A673 (cell line): ENCODE results near the gene ALDH1B1. TPM values are rescaled to one million over a fixed set of nuclear protein-coding genes. Genes with fewer than 3 reads are reported as not detected.

ENCODE experiments used
- BruUV-seq: library from RNA; stranded (reverse); fragments of 400-500 nt; replicated peaks from 2 replicates; lab custom pipeline; 2021; lab: Mats Ljungman, UMichigan
- CTCF ChIA-PET: fragments of 300-600 bp; sonication (Branson Sonifier 250); formaldehyde crosslinking; loops from one replicate; lab custom pipeline; 2022; ENCODE audit warnings: antibody characterized with exemption; lab: Charles Lee
- POLR2A ChIA-PET: fragments of 300-600 bp; sonication (Branson Sonifier 250); formaldehyde crosslinking; loops from one replicate; lab custom pipeline; 2022; ENCODE audit warnings: antibody characterized with exemption; ENCODE audit not compliant: low non-redundant PET; lab: Charles Lee
- DNase-seq: peaks from one replicate; pipeline ENCODE4 v3.0.0-alpha.2; 2015; ENCODE audit warnings: low spot score
- H3K27ac ChIP-seq: fragments of 200-600 bp; sonication (generic); 2 replicates; pipeline ENCODE4 v1.5.1; 2016; ENCODE audit warnings: mixed run types, low read depth, mild to moderate bottlenecking, mixed read lengths, antibody characterized with exemption, low read length; ENCODE audit not compliant: poor library complexity, severe bottlenecking
- H3K27me3 ChIP-seq: fragments of 200-600 bp; sonication (generic); replicated peaks from 2 replicates; pipeline ENCODE4 v1.6.1; 2017; ENCODE audit warnings: mixed run types, low read depth, mild to moderate bottlenecking, mixed read lengths, antibody characterized with exemption, low read length; ENCODE audit not compliant: insufficient read depth, poor library complexity
- H3K36me3 ChIP-seq: fragments of 200-600 bp; sonication (generic); 2 replicates; pipeline ENCODE4 v1.6.1; 2016; ENCODE audit warnings: mixed run types, mild to moderate bottlenecking, mixed read lengths, antibody characterized with exemption, low read length; ENCODE audit not compliant: insufficient read depth, poor library complexity, severe bottlenecking
- H3K4me1 ChIP-seq: fragments of 200-600 bp; sonication (generic); 2 replicates; pipeline ENCODE4 v1.6.1; 2017; ENCODE audit warnings: mixed run types, mild to moderate bottlenecking, mixed read lengths, antibody characterized with exemption, low read length; ENCODE audit not compliant: insufficient read depth, poor library complexity, severe bottlenecking
- H3K4me3 ChIP-seq: fragments of 200-600 bp; sonication (generic); 2 replicates; pipeline ENCODE4 v1.5.1; 2016; ENCODE audit warnings: low read depth, mixed run types, mild to moderate bottlenecking, mixed read lengths, low read length; ENCODE audit not compliant: poor library complexity, severe bottlenecking
- H3K9me3 ChIP-seq: fragments of 200-600 bp; sonication (generic); 2 replicates; pipeline ENCODE4 v1.6.1; 2016; ENCODE audit warnings: mixed run types, low read depth, mild to moderate bottlenecking, mixed read lengths, antibody characterized with exemption, low read length; ENCODE audit not compliant: poor library complexity, severe bottlenecking
- CTCF ChIP-seq: fragments of 300-800, 200-600 bp; sonication (generic); conservative IDR thresholded peaks from 2 replicates; pipeline ENCODE4 v1.5.1; 2017; ENCODE audit warnings: low read depth, mild to moderate bottlenecking, antibody characterized with exemption, low read length, moderate library complexity, mixed read lengths
- EZH2 ChIP-seq: fragments of 200-600 bp; sonication (generic); IDR thresholded peaks from 2 replicates; pipeline ENCODE4 v1.6.1; 2017; ENCODE audit warnings: borderline replicate concordance, low read depth, mild to moderate bottlenecking, mixed read lengths, antibody characterized with exemption, low read length; ENCODE audit not compliant: poor library complexity, severe bottlenecking
- intact Hi-C: fragments of 100-400 bp; cut with micrococcal nuclease; formaldehyde crosslinking; loops from one replicate; pipeline ENCODE4 v1.10.0; 2022; ENCODE audit not compliant: unreplicated experiment
- total RNA-seq: library from RNA; stranded (reverse); gene quantifications from 2 replicates; pipeline ENCODE4 v1.2.3, GENCODE V29; 2021

The ALDH1B1 gene
- total RNA-seq, 1 experiment from 2014 or later = 29.0 TPM

DNA sequence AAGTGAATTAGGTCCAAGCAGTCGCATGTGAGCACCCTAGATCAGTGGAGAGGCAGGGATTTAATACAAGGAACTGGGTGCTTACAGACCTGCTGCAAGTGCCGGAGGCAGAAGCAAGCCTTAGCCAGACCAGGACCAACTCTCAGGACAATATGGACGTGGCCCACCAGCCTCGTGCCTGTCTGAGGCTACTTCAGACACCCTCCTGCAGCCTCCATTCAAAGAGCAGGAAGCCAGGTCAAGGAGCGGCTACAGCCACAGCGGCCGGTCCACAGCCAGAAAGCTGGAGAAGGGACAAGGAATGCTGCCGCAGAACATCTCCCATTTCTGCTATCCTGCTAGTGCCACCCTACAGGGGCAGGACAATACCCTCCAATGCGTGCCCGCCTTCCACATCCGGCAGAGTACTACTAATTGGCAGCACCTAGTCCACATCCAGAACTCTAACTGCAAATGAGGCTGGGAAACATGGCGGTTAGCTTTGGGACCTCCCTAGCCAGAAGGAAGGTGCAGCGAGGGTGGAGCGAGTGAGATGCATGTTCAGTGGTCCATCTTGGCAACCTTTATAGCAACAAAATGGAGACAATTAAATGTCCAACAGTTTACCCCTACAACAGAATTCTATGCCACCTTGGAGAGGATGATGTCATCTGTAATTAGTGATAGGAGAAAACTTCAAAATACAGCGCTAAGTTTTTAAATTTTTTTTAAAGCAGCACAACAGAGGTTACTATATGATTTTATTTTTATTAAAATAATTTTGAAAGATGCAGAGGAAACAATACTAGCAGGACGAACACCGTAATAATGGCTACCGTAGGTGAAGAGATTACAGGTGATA lies 1.0 kb upstream of the ALDH1B1 start:
- DNase-seq = no peak
- peaks cover 28% of the 10 kb centered on the region for H3K4me1 ChIP-seq
- no peak for TF ChIP-seq CTCF
- TF ChIP-seq EZH2 = no peak
- intact Hi-C loops = no loop called here
- no peaks in the 10 kb centered on the region for H3K9me3 ChIP-seq
- no peaks in the 10 kb centered on the region for H3K27me3 ChIP-seq
- BruUV-seq = no TSS peak
- no peak overlapping the region for H3K27ac ChIP-seq
- ChIA-PET CTCF (interaction anchor here (0.5 kb wide), 1 partner anchor 455 kb away, joined by 5 read pairs; no protein-coding TSS in a partner anchor), POLR2A (no interaction called here)
- H3K4me3 ChIP-seq = peak overlapping the region; percentile 83
- H3K36me3 ChIP-seq = peaks cover 13% of the 10 kb centered on the region

- TSS peak; percentile 31 for BruUV-seq
- H3K4me3 ChIP-seq = peak overlapping the region; percentile 83
- TF ChIP-seq CTCF = no peak
- TF ChIP-seq EZH2 = no peak
- peak overlapping the region; percentile 80 for H3K27ac ChIP-seq
- intact Hi-C loops = no loop called here
- no peak for DNase-seq
- H3K4me1 ChIP-seq = peaks cover 20% of the 10 kb centered on the region
- ChIA-PET CTCF (interaction anchor here (1.2 kb wide), 1 partner anchor 480 kb away, joined by 4 read pairs; no protein-coding TSS in a partner anchor), POLR2A (interaction anchor here (0.5 kb wide), 1 partner anchor 147 kb away, joined by 17 read pairs; no protein-coding TSS in a partner anchor)
- peaks cover 20% of the 10 kb centered on the region for H3K36me3 ChIP-seq
- H3K9me3 ChIP-seq = no peaks in the 10 kb centered on the region
- no peaks in the 10 kb centered on the region for H3K27me3 ChIP-seq
Observed at GRCh38 chr9:38393128-38393796, 760 bp downstream of the ALDH1B1 start.

DNA sequence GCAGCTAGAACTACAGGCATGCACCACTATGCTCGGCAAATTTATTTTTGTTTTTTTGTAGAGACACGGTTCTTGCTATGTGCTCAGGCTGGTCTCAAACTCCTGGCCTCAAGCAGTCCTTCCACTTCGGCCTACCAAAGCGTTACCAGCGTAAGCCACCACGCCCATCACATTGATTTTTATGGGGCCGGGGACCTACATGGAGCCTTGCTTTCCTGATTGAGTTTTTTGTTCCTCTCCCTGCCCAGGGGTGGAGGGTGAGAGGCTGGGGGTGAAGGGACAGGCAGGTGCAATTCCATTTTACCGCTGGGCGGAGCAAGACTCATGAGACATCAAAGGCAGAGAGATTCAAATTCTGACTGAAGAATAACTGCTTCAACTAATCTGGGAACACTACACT lies 1.9 kb downstream of the ALDH1B1 start:
- TF ChIP-seq CTCF = no peak
- no peak for TF ChIP-seq EZH2
- H3K27ac ChIP-seq = no peak overlapping the region
- CTCF ChIA-PET = no interaction called here
- POLR2A ChIA-PET = no interaction called here
- peaks cover 20% of the 10 kb centered on the region for H3K36me3 ChIP-seq
- intact Hi-C loops = no loop called here
- H3K27me3 ChIP-seq = no peaks in the 10 kb centered on the region
- H3K4me1 ChIP-seq = peaks cover 8% of the 10 kb centered on the region
- H3K4me3 ChIP-seq = no peak overlapping the region
- no peak for DNase-seq
- no TSS peak for BruUV-seq
- H3K9me3 ChIP-seq = no peaks in the 10 kb centered on the region
